AG09309 (cell line): ENCODE measurements around the gene ASH1L.
"Not testable (repeated sequence)": the region's sequence is repeated elsewhere in the genome, so short reads cannot be mapped to it uniquely, and the experiment has no call there.

ENCODE experiments used
- DNase-seq: peaks from one replicate; pipeline ENCODE4 v3.0.0-alpha.2; 2010; ENCODE audit warnings: low read depth
- H3K4me3 ChIP-seq: 2 replicates; pipeline ENCODE4 v1.5.1; 2011; ENCODE audit warnings: mild to moderate bottlenecking, low read depth, low read length, moderate library complexity; ENCODE audit not compliant: control insufficient read depth
- CTCF ChIP-seq: IDR thresholded peaks from 2 replicates; pipeline ENCODE4 v1.5.1; 2011; ENCODE audit warnings: mild to moderate bottlenecking, low read depth, low read length, inconsistent platforms; ENCODE audit not compliant: insufficient read depth, control insufficient read depth; ENCODE audit errors: missing control alignments

The ASH1L gene

DNA sequence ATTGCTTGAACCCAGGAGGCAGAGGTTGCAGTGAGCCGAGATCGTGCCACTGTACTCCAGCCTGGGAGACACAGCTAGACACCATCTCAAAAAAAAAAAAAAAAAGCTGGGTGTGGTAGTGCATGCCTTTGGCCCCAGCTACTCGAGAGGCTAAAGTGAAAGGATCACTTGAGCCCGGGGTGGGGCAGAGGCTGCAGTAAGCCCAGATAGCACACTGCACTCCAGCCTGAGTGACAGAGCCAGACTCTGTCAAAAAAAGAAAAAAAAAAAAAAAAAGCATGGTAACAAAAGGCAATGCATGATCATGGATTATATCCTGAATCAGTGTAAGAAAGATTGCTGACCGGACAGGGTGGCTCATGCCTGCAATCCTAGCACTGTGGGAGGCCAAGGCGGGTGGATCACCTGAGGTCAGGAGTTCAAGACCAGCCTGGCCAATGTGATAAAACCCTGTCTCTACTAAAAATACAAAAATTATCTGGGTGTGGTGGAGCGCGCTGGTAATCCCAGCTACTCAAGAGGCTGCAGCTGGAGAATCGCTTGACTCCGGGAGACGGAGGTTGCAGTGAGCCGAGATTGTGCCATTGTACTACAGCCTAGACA, 165.6 kb downstream of the ASH1L start:
- no peak for TF ChIP-seq CTCF
- DNase-seq, result no peak

GRCh38 chr1:155392898-155393411, 169.6 kb downstream of the ASH1L start:
- no peak for TF ChIP-seq CTCF
- no peak overlapping the region for H3K4me3 ChIP-seq
- DNase-seq, result no peak

More for the DNA sequence above, 165.6 kb downstream of the ASH1L start:
- no peak overlapping the region for H3K4me3 ChIP-seq

GRCh38 chr1:155389826-155390225, 172.8 kb downstream of the ASH1L start:
- H3K4me3 ChIP-seq, result no peak overlapping the region
- no peak for DNase-seq
- no peak for TF ChIP-seq CTCF

DNA sequence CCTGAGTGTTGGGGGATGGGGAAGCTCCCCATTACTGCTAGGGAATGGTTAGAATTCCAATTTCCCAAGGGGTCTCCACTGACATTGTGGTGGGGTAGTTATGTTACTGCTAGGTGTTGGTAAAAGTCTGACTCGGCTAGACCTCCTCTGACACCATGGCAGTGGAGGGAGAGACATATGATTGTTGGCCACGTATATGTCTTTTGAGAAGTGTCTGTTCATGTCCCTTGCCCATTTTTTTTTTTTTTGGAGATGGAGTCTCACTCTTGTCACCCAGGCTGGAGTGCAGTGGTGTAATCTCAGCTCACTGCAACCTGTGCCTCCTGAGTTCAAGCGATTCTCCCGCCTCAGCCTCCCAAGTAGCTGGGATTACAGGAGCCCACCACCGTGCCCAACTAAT, 176.8 kb downstream of the ASH1L start:
- not testable (repeated sequence) for DNase-seq, H3K4me3 ChIP-seq

- no peak for DNase-seq
- no peak overlapping the region for H3K4me3 ChIP-seq
- no peak for TF ChIP-seq CTCF
These were observed 179.2 kb downstream of the ASH1L start for GRCh38 chr1:155383406-155383805.

DNA sequence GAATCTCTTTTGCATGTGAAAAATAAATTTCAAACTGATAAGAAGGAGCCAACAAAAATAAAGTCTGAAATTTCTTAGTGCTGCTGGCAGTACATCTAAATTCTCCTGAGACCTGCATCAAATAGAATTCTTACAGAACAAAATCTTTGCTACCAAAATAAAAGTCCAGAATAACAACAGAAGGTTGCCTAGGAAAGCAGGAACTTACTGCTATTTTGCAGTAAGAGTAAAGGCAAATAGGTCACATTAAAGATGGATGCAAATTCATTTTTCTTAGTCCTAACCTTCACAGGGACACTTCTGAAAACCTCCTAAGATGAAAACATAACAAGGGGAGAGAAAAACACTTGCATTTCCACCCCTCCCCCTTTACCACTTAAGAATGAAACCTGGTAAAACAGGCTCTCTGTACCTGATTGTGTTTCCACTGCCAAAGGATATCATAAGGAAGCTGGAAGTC, 182.9 kb downstream of the ASH1L start:
- no peak overlapping the region for H3K4me3 ChIP-seq
- DNase-seq, result peak; percentile 55

More for the DNA sequence above, 182.9 kb downstream of the ASH1L start:
- TF ChIP-seq CTCF, result no peak
